Measurements from ENCODE around the gene MCFD2.

- TF ChIP-seq, protein P1, sequence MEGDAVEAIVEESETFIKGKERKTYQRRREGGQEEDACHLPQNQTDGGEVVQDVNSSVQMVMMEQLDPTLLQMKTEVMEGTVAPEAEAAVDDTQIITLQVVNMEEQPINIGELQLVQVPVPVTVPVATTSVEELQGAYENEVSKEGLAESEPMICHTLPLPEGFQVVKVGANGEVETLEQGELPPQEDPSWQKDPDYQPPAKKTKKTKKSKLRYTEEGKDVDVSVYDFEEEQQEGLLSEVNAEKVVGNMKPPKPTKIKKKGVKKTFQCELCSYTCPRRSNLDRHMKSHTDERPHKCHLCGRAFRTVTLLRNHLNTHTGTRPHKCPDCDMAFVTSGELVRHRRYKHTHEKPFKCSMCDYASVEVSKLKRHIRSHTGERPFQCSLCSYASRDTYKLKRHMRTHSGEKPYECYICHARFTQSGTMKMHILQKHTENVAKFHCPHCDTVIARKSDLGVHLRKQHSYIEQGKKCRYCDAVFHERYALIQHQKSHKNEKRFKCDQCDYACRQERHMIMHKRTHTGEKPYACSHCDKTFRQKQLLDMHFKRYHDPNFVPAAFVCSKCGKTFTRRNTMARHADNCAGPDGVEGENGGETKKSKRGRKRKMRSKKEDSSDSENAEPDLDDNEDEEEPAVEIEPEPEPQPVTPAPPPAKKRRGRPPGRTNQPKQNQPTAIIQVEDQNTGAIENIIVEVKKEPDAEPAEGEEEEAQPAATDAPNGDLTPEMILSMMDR (IDR thresholded peaks at IDR 0.05) = no peak
- no peak for TF ChIP-seq POLR2A (IDR thresholded peaks at IDR 0.05)
These were observed 45.0 kb upstream of the MCFD2 start for GRCh38 chr2:46960618-46961017.

All from body of pancreas (tissue), 4 donors.